ENCODE results near the gene PCP4L1.

PCP4L1 gene

DNA sequence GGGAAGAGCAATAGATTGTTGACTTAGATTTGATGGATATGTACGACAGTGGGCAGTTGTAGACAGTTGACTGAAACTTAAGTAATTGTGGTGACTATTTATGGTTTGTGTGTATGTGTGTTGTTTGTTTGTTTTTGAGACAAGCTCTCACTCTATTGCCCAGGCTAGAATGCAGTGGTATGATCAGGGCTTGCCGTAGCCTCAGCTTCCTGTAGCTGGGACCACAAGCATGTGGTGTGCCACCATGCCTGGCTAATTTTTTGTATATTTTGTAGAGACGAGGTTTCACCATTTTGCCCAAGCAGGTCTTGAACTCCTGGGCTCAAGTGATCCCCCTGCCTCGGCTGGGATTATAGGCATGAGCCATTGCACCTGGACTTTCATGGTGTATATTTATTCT is 65.5 kb downstream of the PCP4L1 start:
- FAIRE-seq: no peak

DNA sequence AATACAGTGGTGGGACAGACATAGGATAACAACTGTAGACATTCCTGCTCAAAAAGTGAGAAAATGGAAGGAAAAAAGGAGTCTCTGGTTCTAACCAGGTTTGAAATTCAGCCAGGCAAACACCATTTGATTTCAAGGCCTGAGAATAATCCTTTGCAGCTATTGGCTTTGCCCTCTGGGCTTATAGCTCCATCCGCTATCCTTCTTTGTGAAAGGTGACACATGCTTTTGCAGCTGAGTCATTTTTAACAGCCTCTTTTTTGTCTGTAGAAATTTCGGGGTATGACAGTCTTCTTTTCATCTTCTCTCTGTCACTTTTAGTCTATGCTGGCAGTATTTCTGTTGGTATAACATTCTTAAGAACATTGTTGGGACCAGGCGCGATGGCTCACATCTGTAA is 71.8 kb downstream of the PCP4L1 start:
- no peak for FAIRE-seq

DNA sequence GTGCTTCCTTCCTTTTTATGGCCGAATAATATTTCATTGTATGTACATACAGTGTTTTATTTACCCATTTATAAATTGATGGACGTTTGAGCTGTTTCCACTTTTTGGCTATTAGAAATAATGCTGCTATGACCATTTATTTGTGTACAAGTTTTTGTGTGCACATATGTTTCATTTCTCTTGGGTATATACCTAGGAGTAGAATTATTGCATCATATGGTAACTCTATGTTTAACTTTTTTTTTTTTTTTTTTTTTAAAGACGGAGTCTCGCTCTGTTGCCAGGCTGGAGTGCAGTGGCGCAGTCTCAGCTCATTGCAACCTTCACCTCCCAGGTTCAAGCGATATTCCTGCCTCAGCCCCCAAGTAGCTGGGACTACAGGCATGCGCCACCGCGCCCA is 74.6 kb downstream of the PCP4L1 start:
- no peak for FAIRE-seq

Data from TTC549 (cell line).